HG03066 (cell line): Measurements from ENCODE around the gene CRBN.

ENCODE experiments used
- ATAC-seq: cut with Tn5 transposase; IDR thresholded peaks from one replicate; pipeline ENCODE4 v1.9.1; 2021; ENCODE audit warnings: low read depth; ENCODE audit not compliant: unreplicated experiment

The CRBN gene

GRCh38 chr3:3117651-3118050 lies 61.8 kb downstream of the CRBN start:
- no peak for ATAC-seq

DNA sequence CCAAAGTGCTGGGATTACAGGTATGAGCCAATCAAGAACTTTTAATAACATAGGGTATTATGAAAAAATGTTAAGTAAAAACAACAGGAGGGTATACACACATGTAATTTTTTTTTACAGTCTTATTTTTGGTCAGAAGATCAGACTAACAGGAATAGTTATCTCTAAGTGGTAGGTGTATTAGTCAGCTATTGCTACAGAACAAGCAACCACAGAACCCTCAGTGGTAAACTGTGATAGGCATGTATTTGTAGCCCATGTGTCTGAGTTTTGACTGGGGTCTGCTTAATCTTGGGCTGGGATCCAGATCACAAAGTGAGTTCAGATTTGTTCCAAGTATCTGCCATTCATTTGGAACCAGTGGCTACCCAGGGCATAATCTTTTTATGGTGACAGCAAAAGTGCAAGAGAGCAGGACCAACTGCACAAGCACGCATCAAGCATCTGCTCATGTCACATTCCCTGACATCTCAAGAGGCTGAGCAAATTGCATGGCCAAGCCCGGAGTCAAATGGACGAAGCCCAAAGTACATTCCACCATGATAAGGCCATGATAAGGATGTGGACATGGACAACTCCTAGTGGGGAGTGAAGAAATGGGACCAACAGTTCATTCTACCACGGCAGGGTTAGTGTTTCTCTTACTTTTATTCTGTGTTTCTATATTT lies 66.3 kb downstream of the CRBN start:
- no peak for ATAC-seq

- ATAC-seq: no peak
Measured at GRCh38 chr3:3110749-3111361, 68.6 kb downstream of the CRBN start.

DNA sequence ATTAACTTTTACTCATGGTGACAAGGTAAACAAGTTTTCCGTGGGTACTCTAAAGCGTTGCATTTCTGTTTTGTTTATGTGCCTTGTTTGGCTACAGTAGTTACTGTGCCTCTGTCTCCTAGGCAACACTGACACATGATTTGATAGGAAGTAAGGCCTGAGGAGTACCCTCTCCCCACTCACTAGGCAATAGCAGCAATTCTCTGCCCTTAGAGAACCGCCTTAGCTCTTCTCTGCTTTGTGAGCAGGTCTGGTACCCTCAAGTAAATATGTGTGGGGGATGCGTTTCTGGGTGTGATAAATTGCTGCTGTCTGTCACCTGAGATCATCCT lies 69.2 kb downstream of the CRBN start, which contains the start of gene IL5RA:
TSS of gene IL5RA (minus strand) at position 76 of the 332 bp plus-strand sequence. CDS start 5,390 bp downstream, outside the sequence.
- no peak for ATAC-seq

DNA sequence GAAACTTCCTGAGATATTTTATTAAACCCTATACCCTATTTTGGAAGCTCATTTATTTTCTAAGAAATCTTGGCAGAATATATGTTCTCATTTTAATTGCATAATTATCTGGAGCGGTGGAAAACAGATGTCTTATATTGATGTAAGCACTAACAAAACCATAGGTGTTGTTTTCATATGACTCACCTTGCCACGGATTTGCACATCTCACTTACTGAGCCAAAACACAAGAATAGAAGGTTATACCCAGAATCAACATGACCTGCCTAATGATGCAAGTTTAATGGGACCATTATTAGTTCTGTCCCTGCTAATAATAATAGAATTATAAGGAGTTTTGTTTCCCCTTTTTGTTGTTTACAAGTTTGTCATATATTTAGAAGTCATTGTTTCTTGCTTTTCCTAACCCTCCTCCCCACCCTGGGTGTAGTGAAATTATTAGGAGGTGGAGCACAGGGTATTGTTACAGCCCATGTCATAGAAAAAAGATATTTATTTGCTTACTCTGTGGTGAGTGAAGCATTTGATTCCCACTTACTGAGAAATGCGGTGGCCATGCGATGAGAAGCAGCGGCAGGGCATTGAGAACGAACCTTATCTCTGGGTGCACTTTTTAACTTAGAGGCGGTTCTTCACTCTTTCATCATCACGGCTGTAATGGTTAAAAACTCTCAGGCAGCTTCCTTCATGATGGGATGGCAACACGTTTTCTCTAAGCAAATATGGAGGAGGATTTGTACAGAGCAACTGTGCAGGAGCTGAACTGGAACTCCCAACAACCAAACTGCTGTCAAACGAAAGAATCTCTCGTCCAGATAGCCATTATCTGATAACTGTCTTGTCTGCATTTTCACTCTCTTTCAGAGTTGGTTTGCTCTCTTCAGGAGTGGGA lies 69.8 kb downstream of the CRBN start:
- no peak for ATAC-seq

- no peak for ATAC-seq
Measured at GRCh38 chr3:3107858-3108257, 71.6 kb downstream of the CRBN start.

DNA sequence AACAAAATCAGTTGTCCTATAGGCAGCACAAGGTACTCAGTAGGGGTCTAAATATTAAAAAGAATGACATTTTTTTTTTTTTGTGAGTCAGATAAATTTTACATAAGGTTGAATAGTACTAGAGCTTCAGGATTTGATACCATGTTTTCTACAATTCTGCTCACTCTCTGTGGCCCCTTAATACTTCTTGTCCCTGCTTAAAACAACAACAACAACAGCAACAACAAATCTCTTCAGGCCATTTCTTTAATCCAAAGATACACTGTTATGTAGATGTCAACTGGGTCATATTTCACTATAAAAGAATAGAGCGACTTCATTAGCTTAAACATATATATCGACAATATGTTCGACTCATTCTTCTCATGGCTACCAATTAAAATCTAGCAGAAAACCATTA lies 72.3 kb downstream of the CRBN start:
- ATAC-seq: no peak

GRCh38 chr3:3105815-3106214 lies 73.7 kb downstream of the CRBN start:
- ATAC-seq: no peak

DNA sequence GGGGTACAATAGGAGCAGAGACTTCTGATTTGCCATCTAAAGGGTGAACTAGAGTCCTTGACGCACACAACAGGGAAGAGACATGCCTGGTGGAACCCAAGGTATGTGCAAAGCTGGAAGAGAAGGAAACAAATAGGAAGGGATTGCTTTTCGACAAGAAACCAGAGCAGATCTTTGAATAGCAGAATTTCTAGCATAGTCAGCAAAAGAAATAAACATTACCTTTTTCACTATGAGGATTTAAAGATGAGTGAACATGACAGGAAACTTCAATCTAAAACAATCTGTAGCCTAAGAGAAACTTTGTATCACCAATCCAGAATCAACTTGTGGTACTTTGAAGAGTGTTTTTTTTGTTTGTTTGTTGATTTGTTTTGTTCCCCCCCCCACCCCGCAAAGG lies 74.2 kb downstream of the CRBN start:
- ATAC-seq: no peak

GRCh38 chr3:3102751-3103150 lies 76.7 kb downstream of the CRBN start:
- no peak for ATAC-seq

DNA sequence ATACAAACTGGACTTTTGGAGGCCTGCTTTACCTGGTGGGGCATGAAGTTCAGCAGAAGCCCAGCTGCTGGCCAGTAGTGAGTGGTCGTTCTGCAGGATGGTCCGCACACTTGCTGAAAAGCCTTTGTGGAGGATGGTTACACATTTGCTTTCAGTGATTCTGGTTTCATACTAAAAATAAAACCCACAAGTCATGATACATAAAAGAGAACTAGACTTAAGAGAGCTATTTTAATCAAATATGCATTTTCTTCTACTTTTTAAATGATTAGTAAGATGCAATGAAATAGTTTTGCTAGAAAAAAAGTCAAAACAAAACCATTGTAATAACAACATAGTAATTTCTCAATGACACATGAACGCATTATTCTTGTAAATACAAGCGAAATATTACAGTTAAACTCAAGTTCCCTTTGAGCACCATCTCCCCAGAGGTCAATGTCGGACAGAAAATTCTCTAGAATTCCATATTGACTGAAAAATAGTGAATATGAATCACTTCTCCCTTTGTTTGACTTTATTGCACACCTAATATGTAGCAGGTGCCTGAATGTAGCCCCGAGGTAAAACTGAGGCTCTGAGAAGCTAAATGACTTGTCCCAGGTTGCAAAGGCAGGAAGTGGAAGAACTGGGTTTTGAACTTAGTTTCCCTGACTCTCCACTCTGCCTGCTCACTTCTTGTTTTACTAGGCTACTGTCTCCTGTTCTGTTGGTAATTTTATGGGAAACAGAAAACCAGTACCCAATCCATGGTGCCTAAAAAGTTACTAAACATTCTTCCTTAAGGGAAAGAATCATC lies 77.6 kb downstream of the CRBN start:
- peak; percentile 65 for ATAC-seq
